ENCODE measurements around the gene ARL4D.
A peak's percentile ranks its signal among the peaks of the same experiment; 100 is the strongest.

The ARL4D gene

DNA sequence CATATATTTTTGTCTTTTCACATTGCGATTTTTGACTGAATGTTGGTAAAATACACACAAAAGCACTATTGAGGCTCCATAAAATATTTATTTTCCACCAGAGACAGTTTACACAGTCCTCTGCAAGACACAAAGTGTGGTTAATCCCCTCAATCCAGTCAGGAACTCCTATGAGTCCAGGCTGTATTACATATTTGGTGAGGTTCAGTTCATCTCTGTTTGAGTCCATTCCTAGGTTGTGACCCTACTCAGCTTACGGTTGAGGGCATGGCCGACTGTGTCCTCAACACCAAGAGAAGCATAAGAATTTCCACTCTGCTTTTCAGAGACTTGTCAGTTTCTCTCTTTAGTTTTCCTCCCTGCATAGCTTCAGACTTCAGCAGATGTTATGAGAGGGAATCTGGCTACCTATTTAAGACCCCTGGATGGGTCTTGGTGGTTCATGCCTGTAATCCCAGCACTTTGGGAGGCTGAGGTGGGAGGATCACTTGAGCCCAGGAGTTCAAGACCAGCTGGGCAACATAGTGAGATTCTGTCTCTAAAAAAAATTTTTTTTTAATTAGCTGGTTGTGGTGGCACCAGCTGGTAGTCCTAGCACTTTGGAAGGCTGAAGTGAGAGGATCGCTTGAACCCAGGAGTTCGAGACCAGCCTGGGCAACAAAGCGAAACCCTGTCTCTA, 25.1 kb downstream of the ARL4D start:
- H3K4me3 ChIP-seq (ENCODE audit: control insufficient read depth, low read depth, low read length), result no peak overlapping the region
- DNase-seq (ENCODE audit: low read depth), result no peak
- TF ChIP-seq, protein P1, sequence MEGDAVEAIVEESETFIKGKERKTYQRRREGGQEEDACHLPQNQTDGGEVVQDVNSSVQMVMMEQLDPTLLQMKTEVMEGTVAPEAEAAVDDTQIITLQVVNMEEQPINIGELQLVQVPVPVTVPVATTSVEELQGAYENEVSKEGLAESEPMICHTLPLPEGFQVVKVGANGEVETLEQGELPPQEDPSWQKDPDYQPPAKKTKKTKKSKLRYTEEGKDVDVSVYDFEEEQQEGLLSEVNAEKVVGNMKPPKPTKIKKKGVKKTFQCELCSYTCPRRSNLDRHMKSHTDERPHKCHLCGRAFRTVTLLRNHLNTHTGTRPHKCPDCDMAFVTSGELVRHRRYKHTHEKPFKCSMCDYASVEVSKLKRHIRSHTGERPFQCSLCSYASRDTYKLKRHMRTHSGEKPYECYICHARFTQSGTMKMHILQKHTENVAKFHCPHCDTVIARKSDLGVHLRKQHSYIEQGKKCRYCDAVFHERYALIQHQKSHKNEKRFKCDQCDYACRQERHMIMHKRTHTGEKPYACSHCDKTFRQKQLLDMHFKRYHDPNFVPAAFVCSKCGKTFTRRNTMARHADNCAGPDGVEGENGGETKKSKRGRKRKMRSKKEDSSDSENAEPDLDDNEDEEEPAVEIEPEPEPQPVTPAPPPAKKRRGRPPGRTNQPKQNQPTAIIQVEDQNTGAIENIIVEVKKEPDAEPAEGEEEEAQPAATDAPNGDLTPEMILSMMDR (conservative IDR thresholded peaks at IDR 0.05; ENCODE audit: control insufficient read depth, insufficient read depth, low read depth, low read length), result no peak

DNA sequence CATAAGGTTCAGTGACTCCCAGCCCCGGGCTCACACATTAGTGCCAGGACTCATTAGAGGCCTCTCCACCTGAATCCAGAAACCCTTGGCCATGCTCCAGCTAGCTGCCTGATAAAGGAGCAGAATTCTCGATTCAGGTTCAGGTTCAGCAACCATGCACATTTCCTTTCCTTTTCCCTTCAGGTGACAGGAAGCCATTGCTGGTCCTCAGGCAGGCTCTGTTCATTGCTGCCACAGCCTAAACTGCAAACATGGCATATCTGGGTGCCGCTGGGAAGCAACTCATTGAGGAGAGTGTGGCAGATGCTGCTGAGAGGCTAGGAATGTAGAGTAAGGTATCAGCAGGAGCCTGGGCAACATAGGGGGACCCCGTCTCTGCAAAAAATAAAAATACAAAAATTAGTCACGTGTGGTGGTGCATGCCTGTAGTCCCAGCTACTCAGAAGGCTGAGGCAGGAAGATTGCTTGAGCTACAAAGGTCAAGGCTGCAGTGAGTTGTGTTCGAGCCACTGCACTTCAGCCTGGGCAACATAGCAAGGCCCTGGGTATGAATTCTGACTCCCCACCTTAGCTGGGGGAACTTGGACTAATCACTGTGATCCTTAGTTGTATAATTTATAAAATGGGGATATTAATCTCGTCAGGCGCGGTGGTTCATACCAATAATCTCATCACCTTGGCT, 28.7 kb downstream of the ARL4D start:
- TF ChIP-seq, protein P1 (conservative IDR thresholded peaks at IDR 0.05; ENCODE audit: control insufficient read depth, insufficient read depth, low read depth, low read length), result no peak
- DNase-seq (ENCODE audit: low read depth), result no peak
- no peak overlapping the region for H3K4me3 ChIP-seq (ENCODE audit: control insufficient read depth, low read depth, low read length)

DNA sequence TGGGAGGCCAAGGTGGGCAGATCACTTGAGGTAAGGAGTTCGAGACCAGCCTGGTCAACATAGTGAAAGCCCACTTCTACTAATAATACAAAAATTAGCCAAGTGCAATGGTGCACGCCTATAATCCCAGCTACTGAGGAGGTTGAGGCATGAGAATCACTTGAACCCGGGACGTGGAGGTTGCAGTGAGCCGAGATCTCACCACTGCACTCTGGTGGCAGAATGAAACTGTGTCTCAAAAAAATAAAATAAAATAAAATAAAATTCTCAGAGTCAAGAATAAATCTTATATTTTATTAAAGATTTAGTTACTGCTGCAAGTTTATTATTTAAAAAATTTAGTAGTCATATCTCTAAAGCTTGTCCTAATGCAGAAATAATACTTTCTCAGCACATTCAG, 29.7 kb downstream of the ARL4D start:
- no peak overlapping the region for H3K4me3 ChIP-seq (ENCODE audit: control insufficient read depth, low read depth, low read length)
- TF ChIP-seq, protein P1 (conservative IDR thresholded peaks at IDR 0.05; ENCODE audit: control insufficient read depth, insufficient read depth, low read depth, low read length), result peak; percentile 33
- DNase-seq (ENCODE audit: low read depth), result no peak

DNA sequence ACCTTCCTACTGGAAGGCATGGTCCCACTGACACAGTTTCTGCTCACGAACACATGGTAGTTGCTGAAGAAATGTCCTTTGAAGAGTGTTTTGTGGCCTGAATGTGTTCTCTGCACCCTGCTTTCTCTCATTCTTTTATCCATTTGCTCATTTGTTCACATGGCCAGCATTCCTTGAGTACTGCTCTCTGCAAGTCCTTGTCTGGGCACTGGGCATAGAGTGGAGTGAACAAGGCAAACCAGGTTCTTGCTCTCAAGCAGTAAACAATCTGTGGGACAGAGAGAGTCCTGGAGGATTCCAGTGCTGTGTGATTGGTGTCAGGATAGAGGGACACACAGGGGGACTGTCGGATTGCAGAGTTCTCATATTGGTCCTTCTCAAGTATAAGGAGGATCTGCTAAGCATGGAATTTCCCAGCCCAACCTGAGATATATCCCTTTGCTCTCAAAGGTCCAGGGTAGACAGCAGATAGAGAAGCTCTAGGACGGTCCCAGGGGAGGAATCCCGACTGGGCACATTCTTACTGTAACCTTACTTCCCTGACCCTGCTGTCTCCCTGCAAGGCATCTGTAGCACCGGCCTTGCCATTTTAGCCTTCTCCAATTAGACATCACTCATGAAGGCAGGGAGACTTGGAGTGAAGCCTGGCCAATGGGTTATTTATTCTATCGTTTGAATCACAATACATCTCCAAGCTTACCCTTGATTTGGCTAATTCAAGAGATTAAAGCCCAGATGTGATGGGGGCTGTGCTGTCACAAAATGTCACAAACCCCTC, 32.3 kb downstream of the ARL4D start:
- TF ChIP-seq, protein P1 (conservative IDR thresholded peaks at IDR 0.05; ENCODE audit: control insufficient read depth, insufficient read depth, low read depth, low read length), result no peak
- no peak for DNase-seq (ENCODE audit: low read depth)
- no peak overlapping the region for H3K4me3 ChIP-seq (ENCODE audit: control insufficient read depth, low read depth, low read length)

DNA sequence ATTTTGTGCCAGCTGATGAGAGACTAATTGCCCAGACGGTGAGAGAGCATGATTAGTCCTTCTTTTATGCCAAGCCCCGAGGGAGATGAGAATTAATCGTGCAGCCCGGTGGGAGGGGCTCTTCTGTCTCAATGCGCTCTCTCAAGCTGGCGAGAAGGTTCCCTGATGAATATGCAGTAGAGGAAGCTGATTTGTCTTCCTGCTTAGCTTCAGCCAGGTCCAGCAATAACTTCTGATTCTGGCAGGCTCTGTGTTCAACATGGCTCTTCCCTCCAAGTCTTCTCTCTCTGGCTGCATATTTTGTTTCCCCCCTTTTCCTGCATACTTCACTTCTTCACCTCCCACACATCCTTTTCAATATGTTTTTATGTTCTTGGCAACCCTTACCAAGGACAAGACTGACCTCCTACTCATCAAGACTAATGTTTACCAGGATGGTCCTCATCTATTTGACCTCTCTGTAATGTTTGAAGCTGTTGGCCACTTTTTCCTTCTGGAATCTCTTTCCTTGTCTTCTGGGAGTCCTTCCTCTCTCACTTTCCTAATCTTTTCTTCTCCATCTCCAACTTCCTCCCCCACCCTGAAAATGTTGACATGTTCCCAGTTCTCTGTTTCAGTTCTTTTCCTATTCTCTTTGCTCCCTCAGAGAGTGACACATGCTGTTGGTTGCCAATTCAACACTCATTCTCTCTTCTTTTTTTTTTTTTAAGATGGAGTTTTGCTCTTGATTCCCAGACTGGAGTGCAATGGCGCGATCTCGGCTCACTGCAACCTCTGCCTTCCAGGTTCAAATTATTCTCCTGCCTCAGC, 33.1 kb downstream of the ARL4D start:
- TF ChIP-seq, protein P1 (conservative IDR thresholded peaks at IDR 0.05; ENCODE audit: control insufficient read depth, insufficient read depth, low read depth, low read length), result no peak
- peak; percentile 89 for DNase-seq (ENCODE audit: low read depth)
- H3K4me3 ChIP-seq (ENCODE audit: control insufficient read depth, low read depth, low read length), result no peak overlapping the region

DNA sequence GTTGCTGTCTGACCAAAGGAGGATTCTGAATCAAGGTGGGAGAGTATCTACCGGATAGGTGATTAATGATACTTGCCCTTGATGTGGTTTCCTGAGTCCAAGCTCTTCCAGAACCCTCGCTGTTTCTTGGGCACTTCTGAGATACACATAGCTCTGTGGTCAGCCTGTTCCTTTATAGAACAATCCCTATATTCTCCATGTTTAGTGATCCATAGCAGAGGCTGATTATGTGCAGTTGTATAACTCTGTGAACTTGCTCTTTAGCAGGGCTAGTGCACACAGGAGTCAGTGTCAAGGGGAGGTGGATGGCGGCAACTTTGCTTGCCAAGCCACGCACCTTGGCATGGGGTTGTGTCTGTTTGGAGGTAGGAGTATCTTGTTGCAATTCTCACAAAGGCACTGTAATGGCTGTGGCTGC, 36.1 kb downstream of the ARL4D start:
- H3K4me3 ChIP-seq (ENCODE audit: control insufficient read depth, low read depth, low read length), result no peak overlapping the region
- TF ChIP-seq, protein P1 (conservative IDR thresholded peaks at IDR 0.05; ENCODE audit: control insufficient read depth, insufficient read depth, low read depth, low read length), result no peak
- no peak for DNase-seq (ENCODE audit: low read depth)
